ENCODE measurements around the gene ASNSD1. TPM values are rescaled to one million over a fixed set of nuclear protein-coding genes. Genes with fewer than 3 reads are reported as not detected.

The ASNSD1 gene
- total and polyA plus RNA-seq, 2 of the 8 experiments (the other 6 are each of a cell fraction or from before 2014, with no cell fraction given): 14.1 to 44.8 TPM

- H3K79me2 ChIP-seq (ENCODE audit: control insufficient read depth in 1 of 2, insufficient read depth in 2 of 2, low read length in 2 of 2): no peaks in the 10 kb centered on the region
- H2AK5ac ChIP-seq (ENCODE audit: low read depth, low read length): no peak overlapping the region
- no peak overlapping the region for H3K9ac ChIP-seq (replicated peaks in 1 of 4; ENCODE audit: extremely low read depth in 1 of 4, low read depth in 3 of 4, low read length in 3 of 4)
- 93% methylated on average over 3 of the region's 3 CpGs; no CpG with 5 or more reads in 1 of the 2 experiments for WGBS, 2 experiments (ENCODE audit: extremely low coverage in 1 of 2, insufficient coverage in 1 of 2, insufficient read length in 1 of 2, insufficient replicate concordance in 2 of 2, low coverage in 1 of 2, low lambda C conversion rate in 2 of 2, missing lambda C conversion rate in 1 of 2)
- no peak overlapping the region for H3K56ac ChIP-seq (replicated peaks; ENCODE audit: insufficient read length, low read depth, low read length)
- no peaks in the 10 kb centered on the region for H3K4me1 ChIP-seq (replicated peaks in 1 of 4; ENCODE audit: control insufficient read depth in 3 of 4, insufficient read depth in 4 of 4, low read length in 3 of 4)
- H4K20me1 ChIP-seq (replicated peaks in 1 of 2; ENCODE audit: control insufficient read depth in 1 of 2, insufficient read depth in 2 of 2, low read length in 2 of 2): no peaks in the 10 kb centered on the region
- CTCF ChIA-PET (ENCODE audit: partially characterized antibody): interaction anchor here (0.6 kb wide), 1 partner anchor 69 kb away, joined by 3 read pairs; no protein-coding TSS in a partner anchor
- no peak overlapping the region for H4K8ac ChIP-seq (ENCODE audit: extremely low read depth, insufficient read depth, low read length)
- no peak overlapping the region for H3K23ac ChIP-seq (ENCODE audit: insufficient read length)
- no peak overlapping the region for H3K4ac ChIP-seq (replicated peaks; ENCODE audit: insufficient read length, low read depth, low read length)
- no peaks in the 10 kb centered on the region for H3K79me1 ChIP-seq (ENCODE audit: low read depth, low read length)
- H2BK20ac ChIP-seq (ENCODE audit: low read length): no peak overlapping the region
- POLR2A ChIA-PET (ENCODE audit: partially characterized antibody): no interaction called here
- H2BK5ac ChIP-seq (ENCODE audit: low read depth, low read length): no peak overlapping the region
- no peak overlapping the region for H2BK15ac ChIP-seq (ENCODE audit: low read length)
- H3K9me3 ChIP-seq (ENCODE audit: insufficient read depth in 2 of 2, low read depth in 1 of 2, low read length in 1 of 2): peaks cover 0 to 14% of the 10 kb centered on the region in 2 experiments; a peak in 2 of 4 replicates
- H3K27me3 ChIP-seq (replicated peaks in 1 of 4; ENCODE audit: control insufficient read depth in 3 of 4, extremely low read depth in 1 of 4, insufficient read depth in 3 of 4, low read length in 3 of 4): no peaks in the 10 kb centered on the region
- no peaks in the 10 kb centered on the region for H3K23me2 ChIP-seq (ENCODE audit: low read depth, low read length)
- H3K18ac ChIP-seq (ENCODE audit: extremely low read depth, low read length): no peak overlapping the region
- FAIRE-seq (no peak), DNase-seq (ENCODE audit: low read depth in 1 of 2, low spot score in 2 of 2) (no peak)
- H3K27ac ChIP-seq (ENCODE audit: low read depth, low read length): no peak overlapping the region
- no peaks in the 10 kb centered on the region for H3K36me3 ChIP-seq (ENCODE audit: control insufficient read depth in 2 of 4, insufficient read depth in 4 of 4, low read length in 3 of 4)
- H3K14ac ChIP-seq (ENCODE audit: insufficient read length): no peak overlapping the region
- no peak overlapping the region for H3K4me3 ChIP-seq (ENCODE audit: extremely low read depth in 1 of 4, insufficient read depth in 2 of 4, low read depth in 3 of 4, low read length in 4 of 4)
- no peak overlapping the region for H2BK12ac ChIP-seq (ENCODE audit: low read depth, low read length)
- H2BK120ac ChIP-seq (replicated peaks; ENCODE audit: low read depth, low read length): no peak overlapping the region
- H2AFZ ChIP-seq (ENCODE audit: low read length): no peak overlapping the region
- H4K91ac ChIP-seq (replicated peaks; ENCODE audit: insufficient read length, low read length): no peak overlapping the region
- H4K5ac ChIP-seq (ENCODE audit: insufficient read length, low read depth, low read length): no peak overlapping the region
- H3K4me2 ChIP-seq (ENCODE audit: insufficient read depth in 1 of 2, low read depth in 2 of 2, low read length in 2 of 2): no peak overlapping the region
- TF ChIP-seq CBX5 (IDR thresholded peaks at IDR 0.05; ENCODE audit: low read depth, low read length) (no peak), GTF2F1 (IDR thresholded peaks at IDR 0.05; ENCODE audit: borderline replicate concordance, low read depth, low read length) (no peak), KDM5A (IDR thresholded peaks at IDR 0.05; ENCODE audit: low read length) (no peak), FOSL1 (IDR thresholded peaks at IDR 0.05; ENCODE audit: insufficient read depth, low read depth, low read length) (no peak), SP4 (IDR thresholded peaks at IDR 0.05; ENCODE audit: low read length) (no peak), RFX5 (IDR thresholded peaks at IDR 0.05; ENCODE audit: borderline replicate concordance, low read depth, low read length) (no peak), JUN (IDR thresholded peaks at IDR 0.05; ENCODE audit: low read depth, low read length) (no peak), CEBPB (IDR thresholded peaks at IDR 0.05; ENCODE audit: low read depth, low read length) (no peak), RBBP5 (IDR thresholded peaks at IDR 0.05; ENCODE audit: borderline replicate concordance, low read depth, low read length) (no peak), SRF (IDR thresholded peaks at IDR 0.05; ENCODE audit: low read depth, low read length) (no peak)
- TF ChIP-seq, protein P1, sequence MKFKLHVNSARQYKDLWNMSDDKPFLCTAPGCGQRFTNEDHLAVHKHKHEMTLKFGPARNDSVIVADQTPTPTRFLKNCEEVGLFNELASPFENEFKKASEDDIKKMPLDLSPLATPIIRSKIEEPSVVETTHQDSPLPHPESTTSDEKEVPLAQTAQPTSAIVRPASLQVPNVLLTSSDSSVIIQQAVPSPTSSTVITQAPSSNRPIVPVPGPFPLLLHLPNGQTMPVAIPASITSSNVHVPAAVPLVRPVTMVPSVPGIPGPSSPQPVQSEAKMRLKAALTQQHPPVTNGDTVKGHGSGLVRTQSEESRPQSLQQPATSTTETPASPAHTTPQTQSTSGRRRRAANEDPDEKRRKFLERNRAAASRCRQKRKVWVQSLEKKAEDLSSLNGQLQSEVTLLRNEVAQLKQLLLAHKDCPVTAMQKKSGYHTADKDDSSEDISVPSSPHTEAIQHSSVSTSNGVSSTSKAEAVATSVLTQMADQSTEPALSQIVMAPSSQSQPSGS (IDR thresholded peaks at IDR 0.05; ENCODE audit: low read length): no peak
Measured at GRCh38 chr2:189654641-189655040, 6.6 kb upstream of the ASNSD1 start.
